PC-9 (cell line): Measurements from ENCODE around the gene SUPT3H. TPM values are rescaled to one million over a fixed set of nuclear protein-coding genes. Genes with fewer than 3 reads are reported as not detected.

Experiments used
- BruUV-seq: library from RNA; stranded (reverse); fragments of 400-500 nt; replicated peaks from 2 replicates; lab custom pipeline; 2021; lab: Mats Ljungman, UMichigan
- CTCF ChIA-PET: fragments of 300-600 bp; sonication (Branson Sonifier 250); formaldehyde crosslinking; loops from one replicate; lab custom pipeline; 2022; ENCODE audit warnings: antibody characterized with exemption; lab: Charles Lee
- POLR2A ChIA-PET: fragments of 300-600 bp; sonication (Branson Sonifier 250); formaldehyde crosslinking; loops from one replicate; lab custom pipeline; 2022; ENCODE audit warnings: antibody characterized with exemption; ENCODE audit not compliant: unreplicated experiment; lab: Charles Lee
- DNase-seq, 2 experiments: peaks; one replicate each; pipeline versions ENCODE4 v3.0.0 to v3.0.0-alpha.2; 2015 to 2022; ENCODE audit warnings: mixed read lengths in 1 of 2
- H2AFZ ChIP-seq: fragments of 200-600 bp; sonication (generic); 2 replicates; pipeline ENCODE4 v1.8.1; 2017; ENCODE audit warnings: antibody characterized with exemption
- H3F3A ChIP-seq: fragments of 200-600 bp; sonication (generic); 2 replicates; pipeline ENCODE4 v1.8.1; 2017; ENCODE audit warnings: antibody characterized with exemption, mild to moderate bottlenecking, low read depth; ENCODE audit not compliant: insufficient read depth
- H3K27ac ChIP-seq: fragments of 200-600 bp; sonication (generic); 2 replicates; pipeline ENCODE4 v1.6.1; 2016; ENCODE audit warnings: mixed run types
- H3K27me3 ChIP-seq: fragments of 200-600 bp; sonication (generic); 2 replicates; pipeline ENCODE4 v1.6.1; 2016; ENCODE audit warnings: low read depth, mixed run types; ENCODE audit not compliant: insufficient read depth
- H3K36me3 ChIP-seq: fragments of 200-600 bp; sonication (generic); 2 replicates; pipeline ENCODE4 v1.6.1; 2016; ENCODE audit warnings: low read depth, mixed run types
- H3K4me1 ChIP-seq: fragments of 200-600 bp; sonication (generic); replicated peaks from 2 replicates; pipeline ENCODE4 v1.6.1; 2016; ENCODE audit warnings: mixed run types; ENCODE audit not compliant: insufficient read depth
- H3K4me2 ChIP-seq: fragments of 200-600 bp; sonication (generic); 2 replicates; pipeline ENCODE4 v1.6.1; 2017; ENCODE audit warnings: mixed run types
- H3K4me3 ChIP-seq: fragments of 200-600 bp; sonication (generic); 2 replicates; pipeline ENCODE4 v1.6.1; 2016; ENCODE audit warnings: mixed run types
- H3K79me2 ChIP-seq: fragments of 200-600 bp; sonication (generic); 2 replicates; pipeline ENCODE4 v1.6.1; 2017; ENCODE audit warnings: low read depth, mixed run types
- H3K9me2 ChIP-seq: fragments of 200-600 bp; sonication (generic); 2 replicates; pipeline ENCODE4 v1.8.1; 2017; ENCODE audit warnings: mild to moderate bottlenecking; ENCODE audit not compliant: insufficient read depth
- H3K9me3 ChIP-seq: fragments of 200-600 bp; sonication (generic); 2 replicates; pipeline ENCODE4 v1.8.1; 2016; ENCODE audit warnings: low read depth; ENCODE audit not compliant: insufficient read depth
- H4K20me1 ChIP-seq: fragments of 200-600 bp; sonication (generic); 2 replicates; pipeline ENCODE4 v1.8.1; 2017; ENCODE audit not compliant: insufficient read depth
- EZH2 ChIP-seq: fragments of 200-600 bp; sonication (generic); IDR thresholded peaks from 2 replicates; pipeline ENCODE4 v1.8.0; 2017; ENCODE audit warnings: antibody characterized with exemption, low read depth
- intact Hi-C: fragments of 100-400 bp; cut with micrococcal nuclease; formaldehyde crosslinking; loops from one replicate; pipeline ENCODE4 v1.10.0; 2022; ENCODE audit not compliant: unreplicated experiment
- total RNA-seq: library from RNA; stranded (reverse); gene quantifications from 2 replicates; pipeline ENCODE4 v1.2.3, GENCODE V29; 2021
- TF ChIP-seq, protein P1 (sequence below): fragments of 200-600 bp; sonication (generic); conservative IDR thresholded peaks from 2 replicates; pipeline ENCODE4 v1.6.1; 2017; ENCODE audit warnings: mixed run types, antibody characterized with exemption, mild to moderate bottlenecking, moderate library complexity

The SUPT3H gene
- total RNA-seq, 1 experiment from 2014 or later, result 9.2 TPM

DNA sequence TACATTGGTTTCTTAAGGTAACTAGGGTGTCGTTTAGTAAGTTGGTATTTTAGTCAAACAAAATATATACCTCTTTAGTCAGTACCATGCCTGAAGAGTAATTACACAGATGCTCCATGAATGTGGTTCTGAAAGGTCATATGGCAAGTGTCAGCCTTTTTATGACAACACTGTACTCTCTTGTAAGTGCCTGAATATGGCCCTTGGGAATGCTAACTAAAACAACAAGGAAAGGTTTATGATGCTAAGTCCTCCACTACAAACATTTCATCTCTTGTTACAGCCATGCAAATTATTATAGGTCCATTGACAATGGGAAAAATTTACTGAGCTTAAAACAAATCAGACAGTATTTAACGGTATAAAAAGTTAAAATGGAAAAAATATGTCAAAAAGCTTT lies 39.0 kb upstream of the SUPT3H start:
- intact Hi-C loops, result loop anchor here (10.0 kb wide), 1 partner anchor 332 kb away; no protein-coding TSS in a partner anchor
- CTCF ChIA-PET, result no interaction called here
- Histone ChIP-seq H3K79me2 (peaks cover 7% of the 10 kb centered on the region; the same call in 1 of the 2 replicates), H3K4me3 (no peak overlapping the region), H2AFZ (no peak overlapping the region), H3K4me1 (peaks cover 18% of the 10 kb centered on the region), H3K9me3 (no peaks in the 10 kb centered on the region), H3F3A (no peaks in the 10 kb centered on the region; the same call in 1 of the 2 replicates), H3K27ac (no peak overlapping the region), H3K27me3 (no peaks in the 10 kb centered on the region), H3K4me2 (no peak overlapping the region), H3K9me2 (no peaks in the 10 kb centered on the region), H4K20me1 (no peaks in the 10 kb centered on the region), H3K36me3 (no peaks in the 10 kb centered on the region)
- DNase-seq, result no peak
- no peak for TF ChIP-seq EZH2
- TF ChIP-seq, protein P1, sequence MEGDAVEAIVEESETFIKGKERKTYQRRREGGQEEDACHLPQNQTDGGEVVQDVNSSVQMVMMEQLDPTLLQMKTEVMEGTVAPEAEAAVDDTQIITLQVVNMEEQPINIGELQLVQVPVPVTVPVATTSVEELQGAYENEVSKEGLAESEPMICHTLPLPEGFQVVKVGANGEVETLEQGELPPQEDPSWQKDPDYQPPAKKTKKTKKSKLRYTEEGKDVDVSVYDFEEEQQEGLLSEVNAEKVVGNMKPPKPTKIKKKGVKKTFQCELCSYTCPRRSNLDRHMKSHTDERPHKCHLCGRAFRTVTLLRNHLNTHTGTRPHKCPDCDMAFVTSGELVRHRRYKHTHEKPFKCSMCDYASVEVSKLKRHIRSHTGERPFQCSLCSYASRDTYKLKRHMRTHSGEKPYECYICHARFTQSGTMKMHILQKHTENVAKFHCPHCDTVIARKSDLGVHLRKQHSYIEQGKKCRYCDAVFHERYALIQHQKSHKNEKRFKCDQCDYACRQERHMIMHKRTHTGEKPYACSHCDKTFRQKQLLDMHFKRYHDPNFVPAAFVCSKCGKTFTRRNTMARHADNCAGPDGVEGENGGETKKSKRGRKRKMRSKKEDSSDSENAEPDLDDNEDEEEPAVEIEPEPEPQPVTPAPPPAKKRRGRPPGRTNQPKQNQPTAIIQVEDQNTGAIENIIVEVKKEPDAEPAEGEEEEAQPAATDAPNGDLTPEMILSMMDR, result no peak
- POLR2A ChIA-PET, result interaction anchor here (0.5 kb wide), 1 partner anchor 68 kb away, joined by 11 read pairs; no protein-coding TSS in a partner anchor
- no TSS peak for BruUV-seq

DNA sequence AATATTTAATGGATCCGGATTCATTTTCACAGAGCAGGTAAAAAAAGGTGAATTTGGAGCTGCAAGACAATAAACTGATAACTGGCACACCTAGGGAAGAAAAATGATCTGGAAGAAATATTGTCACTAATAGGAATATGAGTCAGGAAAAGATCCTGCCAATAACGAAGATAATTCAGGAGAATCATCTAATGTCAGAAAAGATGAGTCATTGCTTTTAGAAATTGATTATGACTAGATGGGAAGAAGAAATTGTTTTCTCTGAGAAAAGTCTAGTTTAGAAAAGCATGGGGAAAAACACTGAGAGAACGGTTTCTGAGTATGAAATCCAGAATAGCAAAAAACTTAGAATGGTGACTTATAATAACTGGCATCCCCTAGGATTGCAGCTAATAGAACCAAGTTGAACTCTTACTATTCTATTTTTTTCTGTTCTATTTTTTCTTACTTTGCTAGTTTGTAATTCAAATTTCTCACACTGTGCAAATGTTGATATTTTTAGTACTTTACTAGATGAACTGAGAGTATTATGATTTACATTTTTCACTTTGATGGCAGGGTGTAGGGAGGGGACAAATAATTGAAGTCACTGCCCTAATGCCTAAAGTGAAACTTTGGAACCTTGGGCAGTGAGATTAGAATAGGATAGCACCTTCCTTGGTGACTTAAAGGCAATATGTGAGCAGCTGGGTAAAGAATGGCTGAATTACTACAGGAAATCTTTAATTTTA lies 38.2 kb upstream of the SUPT3H start:
- no peak overlapping the region for H3K27ac ChIP-seq
- H3K9me3 ChIP-seq, result no peaks in the 10 kb centered on the region
- H3K4me2 ChIP-seq, result no peak overlapping the region
- intact Hi-C loops, result loop anchor here (10.0 kb wide), 1 partner anchor 331 kb away; no protein-coding TSS in a partner anchor
- H2AFZ ChIP-seq, result no peak overlapping the region
- H3K79me2 ChIP-seq, result peaks cover 7% of the 10 kb centered on the region; the same call in 1 of the 2 replicates
- H3F3A ChIP-seq, result no peaks in the 10 kb centered on the region
- DNase-seq, result no peak
- no peaks in the 10 kb centered on the region for H3K27me3 ChIP-seq
- H3K36me3 ChIP-seq, result no peaks in the 10 kb centered on the region
- H3K4me3 ChIP-seq, result no peak overlapping the region
- peaks cover 18% of the 10 kb centered on the region for H3K4me1 ChIP-seq
- no peaks in the 10 kb centered on the region for H3K9me2 ChIP-seq
- no TSS peak for BruUV-seq
- POLR2A ChIA-PET, result no interaction called here
- CTCF ChIA-PET, result no interaction called here
- no peaks in the 10 kb centered on the region for H4K20me1 ChIP-seq
- TF ChIP-seq, protein P1, result no peak
- no peak for TF ChIP-seq EZH2

DNA sequence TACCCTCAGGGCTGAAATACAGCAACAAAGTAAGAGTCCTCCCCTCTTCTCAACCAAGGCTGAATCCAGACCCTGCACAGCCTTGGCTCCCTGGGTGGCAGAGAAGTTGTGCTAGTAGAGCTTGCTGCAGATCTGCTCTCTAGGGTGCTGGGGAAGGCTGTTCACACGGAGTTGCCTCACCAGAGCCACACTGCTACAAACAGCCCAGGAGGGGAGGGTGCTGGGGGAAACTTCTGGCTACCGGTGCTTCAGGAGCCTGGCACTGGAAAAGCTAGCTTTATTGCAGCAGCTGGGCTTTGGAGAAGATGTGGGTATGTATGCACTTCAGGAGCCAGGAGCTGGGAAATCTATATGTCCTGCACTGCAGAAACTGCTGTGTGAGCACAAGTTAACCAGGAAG lies 37.6 kb upstream of the SUPT3H start:
- Histone ChIP-seq H2AFZ (no peak overlapping the region), H3K4me2 (no peak overlapping the region), H3K4me3 (no peak overlapping the region), H3K9me2 (no peaks in the 10 kb centered on the region), H4K20me1 (no peaks in the 10 kb centered on the region), H3K4me1 (peaks cover 16% of the 10 kb centered on the region), H3K27ac (no peak overlapping the region), H3K27me3 (no peaks in the 10 kb centered on the region), H3K79me2 (peaks cover 5% of the 10 kb centered on the region; the same call in 1 of the 2 replicates), H3K36me3 (no peaks in the 10 kb centered on the region), H3F3A (no peaks in the 10 kb centered on the region), H3K9me3 (no peaks in the 10 kb centered on the region)
- no peak for DNase-seq
- POLR2A ChIA-PET, result no interaction called here
- intact Hi-C loops, result loop anchor here (10.0 kb wide), 1 partner anchor 331 kb away; no protein-coding TSS in a partner anchor
- no peak for TF ChIP-seq EZH2
- TF ChIP-seq, protein P1, result no peak
- BruUV-seq, result no TSS peak
- CTCF ChIA-PET, result no interaction called here
